Measurements from ENCODE around the gene SLC39A13. TPM values are rescaled to one million over a fixed set of nuclear protein-coding genes. Genes with fewer than 3 reads are reported as not detected.

The SLC39A13 gene
- total and polyA plus RNA-seq, 2 of the 13 experiments (the other 11 are each of a cell fraction or from before 2014, with no cell fraction given) = 15.3 to 30.5 TPM

GRCh38 chr11:47454258-47454671 lies 45.9 kb downstream of the SLC39A13 start (continued):
- TF ChIP-seq HNF1B (CRISPR knock-in tag; IDR thresholded peaks at IDR 0.05) (peak; percentile 65; the same call in 1 of the 2 replicates), UBTF (CRISPR knock-in tag; IDR thresholded peaks at IDR 0.05) (peak; percentile 28; the same call in 1 of the 2 replicates), ZNF124 (CRISPR knock-in tag; IDR thresholded peaks at IDR 0.05) (peak; percentile 46; the same call in 1 of the 2 replicates), GABPB1 (CRISPR knock-in tag; IDR thresholded peaks at IDR 0.05) (0 out of 2 replicates have a peak, but pooled peaks have one; percentile 13), ZNF12 (CRISPR knock-in tag; IDR thresholded peaks at IDR 0.05) (0 out of 2 replicates have a peak, but pooled peaks have one; percentile 15), ZMYM3 (CRISPR knock-in tag; IDR thresholded peaks at IDR 0.05) (peak; percentile 76), ZMYM2 (CRISPR knock-in tag; IDR thresholded peaks at IDR 0.05) (0 out of 2 replicates have a peak, but pooled peaks have one; percentile 38), BHLHE40 (IDR thresholded peaks at IDR 0.05; ENCODE audit: low read length) (0 out of 2 replicates have a peak, but pooled peaks have one; percentile 19), ELF3 (CRISPR knock-in tag; IDR thresholded peaks at IDR 0.05) (peak; percentile 70), CEBPB (IDR thresholded peaks at IDR 0.05; ENCODE audit: borderline replicate concordance, low read depth, low read length) (peak; percentile 51; the same call in 1 of the 2 replicates), ZNF362 (CRISPR knock-in tag; IDR thresholded peaks at IDR 0.05; ENCODE audit: borderline replicate concordance) (peak; percentile 98), STAG1 (CRISPR knock-in tag; IDR thresholded peaks at IDR 0.05) (peak; percentile 90), ZMYM4 (CRISPR knock-in tag; IDR thresholded peaks at IDR 0.05) (0 out of 2 replicates have a peak, but pooled peaks have one; percentile 21), ZNF772 (CRISPR knock-in tag; IDR thresholded peaks at IDR 0.05) (0 out of 2 replicates have a peak, but pooled peaks have one; percentile 15), SMC3 (IDR thresholded peaks at IDR 0.05; ENCODE audit: low read length) (peak; percentile 88), ZNF501 (CRISPR knock-in tag; IDR thresholded peaks at IDR 0.05) (peak; percentile 25; the same call in 1 of the 2 replicates), THAP11 (CRISPR knock-in tag; IDR thresholded peaks at IDR 0.05) (peak; percentile 78), IKZF5 (CRISPR knock-in tag; IDR thresholded peaks at IDR 0.05) (peak; percentile 78; the same call in 1 of the 2 replicates), TEAD3 (CRISPR knock-in tag; optimal IDR thresholded peaks at IDR 0.05; ENCODE audit: borderline replicate concordance) (peak; percentile 19), SAP130 (CRISPR knock-in tag; IDR thresholded peaks at IDR 0.05; ENCODE audit: low read depth) (peak; percentile 58)
- TF ChIP-seq, protein P1, sequence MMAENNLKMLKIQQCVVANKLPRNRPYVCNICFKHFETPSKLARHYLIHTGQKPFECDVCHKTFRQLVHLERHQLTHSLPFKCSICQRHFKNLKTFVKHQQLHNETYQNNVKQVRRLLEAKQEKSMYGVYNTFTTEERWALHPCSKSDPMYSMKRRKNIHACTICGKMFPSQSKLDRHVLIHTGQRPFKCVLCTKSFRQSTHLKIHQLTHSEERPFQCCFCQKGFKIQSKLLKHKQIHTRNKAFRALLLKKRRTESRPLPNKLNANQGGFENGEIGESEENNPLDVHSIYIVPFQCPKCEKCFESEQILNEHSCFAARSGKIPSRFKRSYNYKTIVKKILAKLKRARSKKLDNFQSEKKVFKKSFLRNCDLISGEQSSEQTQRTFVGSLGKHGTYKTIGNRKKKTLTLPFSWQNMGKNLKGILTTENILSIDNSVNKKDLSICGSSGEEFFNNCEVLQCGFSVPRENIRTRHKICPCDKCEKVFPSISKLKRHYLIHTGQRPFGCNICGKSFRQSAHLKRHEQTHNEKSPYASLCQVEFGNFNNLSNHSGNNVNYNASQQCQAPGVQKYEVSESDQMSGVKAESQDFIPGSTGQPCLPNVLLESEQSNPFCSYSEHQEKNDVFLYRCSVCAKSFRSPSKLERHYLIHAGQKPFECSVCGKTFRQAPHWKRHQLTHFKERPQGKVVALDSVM (CRISPR knock-in tag; IDR thresholded peaks at IDR 0.05) = peak; percentile 97
